HepG2 (cell line): ENCODE data around the gene POP5.
A peak's percentile ranks its signal among the peaks of the same experiment; 100 is the strongest.

ENCODE experiments used
- CCDC6 ChIP-seq: sonication (generic); formaldehyde crosslinking; IDR thresholded peaks from 2 replicates; pipeline ENCODE4 v1.8.1; 2022; ENCODE audit warnings: mild to moderate bottlenecking, missing genetic modification reagents, moderate library complexity
- MTA3 ChIP-seq: sonication (generic); formaldehyde crosslinking; IDR thresholded peaks from 2 replicates; pipeline ENCODE4 v1.4.0; 2020; ENCODE audit warnings: missing genetic modification reagents
- SETDB1 ChIP-seq: sonication (generic); formaldehyde crosslinking; IDR thresholded peaks from 2 replicates; pipeline ENCODE4 v1.5.1; 2020; ENCODE audit warnings: missing genetic modification reagents, mild to moderate bottlenecking, borderline replicate concordance
- ZNF792 ChIP-seq: IDR thresholded peaks from 2 replicates; pipeline ENCODE4 v1.6.1; 2016
- TF ChIP-seq, protein P1 (sequence below): sonication (generic); formaldehyde crosslinking; IDR thresholded peaks from 2 replicates; pipeline ENCODE4 v1.5.0; 2020; ENCODE audit warnings: mild to moderate bottlenecking, missing genetic modification reagents, moderate library complexity

DNA sequence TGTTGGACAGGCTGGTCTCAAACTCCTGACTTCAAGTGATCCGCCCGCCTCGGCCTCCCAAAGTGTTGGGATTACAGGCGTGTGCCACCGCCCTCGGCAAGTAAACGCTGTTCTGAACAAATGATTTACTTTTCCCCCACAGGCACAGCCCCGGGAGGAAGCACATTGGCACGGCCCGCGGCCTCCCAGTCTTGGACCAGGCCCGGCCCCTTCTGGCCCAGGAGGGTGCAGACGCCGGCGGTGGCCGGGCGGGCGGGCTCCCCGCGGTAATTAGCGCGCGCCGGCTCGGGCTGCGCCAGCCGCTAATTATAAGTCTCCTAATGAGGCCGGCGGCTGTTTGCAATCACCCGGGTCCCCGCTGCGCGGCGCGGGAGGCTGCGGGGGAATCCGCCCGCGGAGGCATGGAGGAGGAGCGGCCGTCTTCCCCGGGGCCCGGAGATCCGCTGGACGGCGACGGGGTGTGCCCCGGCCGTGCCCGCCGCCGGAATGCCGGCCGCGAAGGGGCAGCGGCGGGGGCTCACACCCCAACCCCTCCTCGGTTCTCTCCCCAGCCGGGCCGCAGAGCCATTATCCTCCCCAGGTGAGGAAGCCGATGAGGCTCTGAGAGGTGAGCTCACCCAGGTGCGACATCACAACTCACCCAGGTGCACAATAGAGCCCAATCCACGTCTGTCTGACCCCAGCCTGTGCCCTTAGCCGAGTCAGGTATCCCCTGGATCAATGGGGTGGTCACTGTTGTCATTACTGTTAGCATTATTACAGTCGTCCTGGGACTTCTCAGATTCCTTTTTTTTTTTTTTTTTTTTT lies 3.3 kb upstream of the POP5 start:
- TF ChIP-seq CCDC6 (no peak), MTA3 (CRISPR knock-in tag) (no peak), ZNF792 (no peak), SETDB1 (CRISPR knock-in tag) (no peak)
- TF ChIP-seq, protein P1, sequence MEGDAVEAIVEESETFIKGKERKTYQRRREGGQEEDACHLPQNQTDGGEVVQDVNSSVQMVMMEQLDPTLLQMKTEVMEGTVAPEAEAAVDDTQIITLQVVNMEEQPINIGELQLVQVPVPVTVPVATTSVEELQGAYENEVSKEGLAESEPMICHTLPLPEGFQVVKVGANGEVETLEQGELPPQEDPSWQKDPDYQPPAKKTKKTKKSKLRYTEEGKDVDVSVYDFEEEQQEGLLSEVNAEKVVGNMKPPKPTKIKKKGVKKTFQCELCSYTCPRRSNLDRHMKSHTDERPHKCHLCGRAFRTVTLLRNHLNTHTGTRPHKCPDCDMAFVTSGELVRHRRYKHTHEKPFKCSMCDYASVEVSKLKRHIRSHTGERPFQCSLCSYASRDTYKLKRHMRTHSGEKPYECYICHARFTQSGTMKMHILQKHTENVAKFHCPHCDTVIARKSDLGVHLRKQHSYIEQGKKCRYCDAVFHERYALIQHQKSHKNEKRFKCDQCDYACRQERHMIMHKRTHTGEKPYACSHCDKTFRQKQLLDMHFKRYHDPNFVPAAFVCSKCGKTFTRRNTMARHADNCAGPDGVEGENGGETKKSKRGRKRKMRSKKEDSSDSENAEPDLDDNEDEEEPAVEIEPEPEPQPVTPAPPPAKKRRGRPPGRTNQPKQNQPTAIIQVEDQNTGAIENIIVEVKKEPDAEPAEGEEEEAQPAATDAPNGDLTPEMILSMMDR (CRISPR knock-in tag): peak; percentile 32; the same call in 1 of the 2 replicates
